Caco-2 (cell line): Measurements from ENCODE around the gene PTPRN2. TPM values are rescaled to one million over a fixed set of nuclear protein-coding genes. Genes with fewer than 3 reads are reported as not detected.

Source experiments
- BruUV-seq: library from RNA; stranded (reverse); fragments of 400-500 nt; replicated peaks from 2 replicates; lab custom pipeline; 2021; lab: Mats Ljungman, UMichigan
- CTCF ChIA-PET: fragments of 300-600 bp; sonication (Branson Sonifier 250); formaldehyde crosslinking; loops from one replicate; lab custom pipeline; 2022; ENCODE audit warnings: antibody characterized with exemption; lab: Charles Lee
- POLR2A ChIA-PET: fragments of 300-600 bp; sonication (Branson Sonifier 250); formaldehyde crosslinking; loops from one replicate; lab custom pipeline; 2022; ENCODE audit warnings: antibody characterized with exemption; lab: Charles Lee
- DNase-seq, 2 experiments: peaks; one replicate each; pipeline versions ENCODE4 v3.0.0 to v3.0.0-alpha.2; 2020 to 2022
- H3K27me3 ChIP-seq: replicated peaks from 2 replicates; pipeline ENCODE4 v1.6.0; 2011; ENCODE audit warnings: low read length; ENCODE audit not compliant: control insufficient read depth, insufficient read depth
- H3K36me3 ChIP-seq: 2 replicates; pipeline ENCODE4 v1.5.1; 2011; ENCODE audit warnings: low read length; ENCODE audit not compliant: control insufficient read depth, insufficient read depth
- H3K4me1 ChIP-seq: fragments of 250-450 bp; sonication (Bioruptor Pico); 2 replicates; pipeline ENCODE4 v1.5.1; 2020; ENCODE audit warnings: mild to moderate bottlenecking
- H3K4me3 ChIP-seq: 2 replicates; pipeline ENCODE4 v1.5.1; 2011; ENCODE audit warnings: low read depth, mild to moderate bottlenecking, control low read depth, low read length
- H3K9me3 ChIP-seq: fragments of 250-450 bp; sonication (Bioruptor Pico); 2 replicates; pipeline ENCODE4 v1.5.1; 2020; ENCODE audit warnings: mild to moderate bottlenecking, moderate library complexity
- H3K27ac Mint-ChIP-seq: one replicate; pipeline ENCODE4 v1.8.0; 2022; ENCODE audit warnings: mixed read lengths; ENCODE audit not compliant: unreplicated experiment
- H3K27me3 Mint-ChIP-seq: one replicate; pipeline ENCODE4 v1.8.0; 2022; ENCODE audit warnings: mixed read lengths; ENCODE audit not compliant: insufficient read depth, unreplicated experiment
- H3K36me3 Mint-ChIP-seq: one replicate; pipeline ENCODE4 v1.8.0; 2022; ENCODE audit warnings: mild to moderate bottlenecking, mixed read lengths; ENCODE audit not compliant: insufficient read depth, unreplicated experiment
- H3K4me1 Mint-ChIP-seq: one replicate; pipeline ENCODE4 v1.8.0; 2022; ENCODE audit warnings: low read depth, mixed read lengths; ENCODE audit not compliant: unreplicated experiment
- H3K4me3 Mint-ChIP-seq: one replicate; pipeline ENCODE4 v1.8.0; 2022; ENCODE audit warnings: mild to moderate bottlenecking, moderate library complexity, mixed read lengths; ENCODE audit not compliant: unreplicated experiment
- H3K9me3 Mint-ChIP-seq: one replicate; pipeline ENCODE4 v1.8.0; 2022; ENCODE audit warnings: mixed read lengths; ENCODE audit not compliant: unreplicated experiment
- CTCF ChIP-seq, 2 experiments: fragments of 200-600 bp in 1 of 2; IDR thresholded peaks; 1 replicate in 1 of 2; 2 replicates in 1 of 2; pipeline versions ENCODE4 v1.5.1 to v1.8.0; 2011 to 2022; ENCODE audit warnings: antibody characterized with exemption in 1 of 2, control low read depth in 1 of 2, inconsistent platforms in 1 of 2, low read depth in 1 of 2, low read length in 1 of 2, mild to moderate bottlenecking in 1 of 2, moderate library complexity in 1 of 2; ENCODE audit not compliant: insufficient read depth in 1 of 2, severe bottlenecking in 1 of 2, unreplicated experiment in 1 of 2
- intact Hi-C: fragments of 100-400 bp; cut with micrococcal nuclease; formaldehyde crosslinking; loops from one replicate; pipeline ENCODE4 v1.10.0; 2022; ENCODE audit not compliant: unreplicated experiment
- total RNA-seq: library from RNA; stranded (reverse); gene quantifications from 2 replicates; pipeline ENCODE4 v1.2.3, GENCODE V29; 2022

Gene PTPRN2
- total RNA-seq, 1 experiment from 2014 or later = 1.4 TPM

DNA sequence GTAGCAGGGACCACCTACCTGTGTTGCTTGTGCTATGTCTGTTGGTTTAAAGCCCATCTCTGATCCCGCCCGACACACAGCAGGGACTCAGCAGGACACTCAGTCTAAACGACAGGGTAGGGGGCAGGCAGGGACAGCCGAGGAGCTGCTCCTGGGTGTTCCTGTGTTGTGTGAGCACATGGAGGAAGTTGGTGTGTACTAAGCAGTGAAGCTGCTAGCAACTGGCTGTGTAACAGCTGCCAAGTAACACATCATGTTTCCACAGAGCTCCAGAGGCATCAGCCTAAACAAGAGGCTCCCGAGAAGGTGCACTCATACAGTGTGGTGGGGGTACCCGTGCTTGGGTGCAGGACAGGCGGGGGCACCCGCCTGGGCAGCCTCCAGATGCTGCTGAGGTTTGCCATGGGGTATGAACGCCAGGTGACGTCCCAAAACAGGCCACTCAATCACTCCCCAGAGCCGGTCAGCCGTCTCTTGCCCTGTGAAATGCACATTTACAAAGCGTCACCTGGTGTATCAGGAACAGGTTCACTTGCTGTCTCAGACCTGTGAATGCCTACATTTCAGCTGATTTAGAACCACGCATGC is 59.6 kb downstream of the PTPRN2 start:
- Mint-ChIP-seq H3K4me3 (no peak overlapping the region), H3K27me3 (no peaks in the 10 kb centered on the region), H3K4me1 (peaks cover 13% of the 10 kb centered on the region), H3K9me3 (peaks cover 3% of the 10 kb centered on the region), H3K36me3 (peaks cover 7% of the 10 kb centered on the region), H3K27ac (peak overlapping the region; percentile 31)
- Histone ChIP-seq H3K27me3 (no peaks in the 10 kb centered on the region), H3K4me3 (no peak overlapping the region), H3K36me3 (no peaks in the 10 kb centered on the region; the same call in 1 of the 2 replicates), H3K9me3 (peaks cover 5% of the 10 kb centered on the region; the same call in 1 of the 2 replicates), H3K4me1 (peaks cover 14% of the 10 kb centered on the region)
- no TSS peak for BruUV-seq
- CTCF ChIA-PET = no interaction called here
- DNase-seq = no peak
- no peak for TF ChIP-seq CTCF (IDR thresholded peaks at IDR 0.05; ENCODE audit: insufficient read depth in 1 of 2, low read depth in 1 of 2, low read length in 1 of 2, severe bottlenecking in 1 of 2, unreplicated experiment in 1 of 2)
- POLR2A ChIA-PET = no interaction called here
- intact Hi-C loops = loop anchor here (10.0 kb wide), 1 partner anchor 57 kb away; the partner anchor contains the start of gene PTPRN2

DNA sequence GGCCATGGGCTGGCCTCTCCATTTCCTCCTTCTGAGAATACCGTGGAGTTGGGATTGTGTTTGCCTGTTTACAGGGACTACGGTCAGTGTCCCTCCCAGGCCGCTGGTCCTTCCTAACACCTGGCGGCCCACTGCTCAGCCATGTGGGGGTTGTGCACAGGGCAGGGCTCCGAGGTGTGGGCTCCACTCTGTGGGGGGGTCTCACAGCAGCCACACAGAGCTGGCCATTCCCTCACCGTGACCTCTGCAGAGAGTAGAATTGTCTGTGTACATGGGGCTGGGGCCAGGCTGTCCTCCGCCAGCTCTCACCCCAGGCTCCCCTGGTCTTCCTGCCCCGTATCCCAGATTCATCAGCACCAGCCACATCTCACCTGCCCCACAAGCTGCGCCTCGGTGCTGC is 60.1 kb downstream of the PTPRN2 start:
- peaks cover 14% of the 10 kb centered on the region for H3K4me1 ChIP-seq
- H3K27ac Mint-ChIP-seq = peak overlapping the region; percentile 31
- ChIA-PET POLR2A (no interaction called here), CTCF (no interaction called here)
- H3K36me3 ChIP-seq = no peaks in the 10 kb centered on the region; the same call in 1 of the 2 replicates
- H3K27me3 ChIP-seq = no peaks in the 10 kb centered on the region
- intact Hi-C loops = loop anchor here (10.0 kb wide), 1 partner anchor 57 kb away; the partner anchor contains the start of gene PTPRN2
- no peaks in the 10 kb centered on the region for H3K27me3 Mint-ChIP-seq
- no peak for TF ChIP-seq CTCF (IDR thresholded peaks at IDR 0.05; ENCODE audit: insufficient read depth in 1 of 2, low read depth in 1 of 2, low read length in 1 of 2, severe bottlenecking in 1 of 2, unreplicated experiment in 1 of 2)
- no TSS peak for BruUV-seq
- no peak overlapping the region for H3K4me3 ChIP-seq
- H3K36me3 Mint-ChIP-seq = peaks cover 4% of the 10 kb centered on the region
- no peak overlapping the region for H3K4me3 Mint-ChIP-seq
- H3K4me1 Mint-ChIP-seq = peaks cover 13% of the 10 kb centered on the region
- H3K9me3 ChIP-seq = peaks cover 5% of the 10 kb centered on the region; the same call in 1 of the 2 replicates
- peaks cover 8% of the 10 kb centered on the region for H3K9me3 Mint-ChIP-seq
- DNase-seq = no peak

DNA sequence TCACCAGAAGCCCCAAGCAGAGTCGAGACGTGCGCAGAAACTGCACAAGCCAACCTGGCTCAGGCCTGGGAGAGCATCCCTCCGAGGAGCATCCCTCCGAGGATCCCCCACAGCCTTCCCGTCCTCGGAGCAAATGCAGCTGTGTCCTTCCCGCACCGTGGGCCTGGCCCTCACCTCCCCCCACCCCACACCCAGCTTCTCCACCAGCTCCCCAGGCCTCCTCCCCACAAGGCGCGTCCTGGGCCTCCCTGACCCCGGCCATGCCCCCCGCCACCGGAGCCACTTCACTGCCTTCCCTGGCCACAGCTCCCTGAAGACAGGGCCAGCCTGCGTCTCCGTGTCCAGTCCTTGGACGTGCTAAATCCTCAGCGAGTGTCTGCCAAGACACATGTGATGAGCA is 60.6 kb downstream of the PTPRN2 start:
- Mint-ChIP-seq H3K4me3 (no peak overlapping the region), H3K36me3 (no peaks in the 10 kb centered on the region), H3K9me3 (peaks cover 9% of the 10 kb centered on the region), H3K27me3 (no peaks in the 10 kb centered on the region), H3K27ac (peak overlapping the region; percentile 31), H3K4me1 (peaks cover 13% of the 10 kb centered on the region)
- POLR2A ChIA-PET = no interaction called here
- Histone ChIP-seq H3K4me1 (peaks cover 14% of the 10 kb centered on the region), H3K36me3 (no peaks in the 10 kb centered on the region; the same call in 1 of the 2 replicates), H3K9me3 (peaks cover 5% of the 10 kb centered on the region; the same call in 1 of the 2 replicates), H3K4me3 (no peak overlapping the region), H3K27me3 (no peaks in the 10 kb centered on the region)
- no peak for DNase-seq
- no peak for TF ChIP-seq CTCF (IDR thresholded peaks at IDR 0.05; ENCODE audit: insufficient read depth in 1 of 2, low read depth in 1 of 2, low read length in 1 of 2, severe bottlenecking in 1 of 2, unreplicated experiment in 1 of 2)
- intact Hi-C loops = loop anchor here (10.0 kb wide), 1 partner anchor 58 kb away; the partner anchor contains the start of gene PTPRN2
- BruUV-seq = no TSS peak
- CTCF ChIA-PET = no interaction called here
